ENCODE results near the gene NRAS. TPM values are rescaled to one million over a fixed set of nuclear protein-coding genes. Genes with fewer than 3 reads are reported as not detected.

Gene NRAS
- total and polyA plus RNA-seq, 11 donors, result 4.2 to 25.7 (median 10.2) TPM

DNA sequence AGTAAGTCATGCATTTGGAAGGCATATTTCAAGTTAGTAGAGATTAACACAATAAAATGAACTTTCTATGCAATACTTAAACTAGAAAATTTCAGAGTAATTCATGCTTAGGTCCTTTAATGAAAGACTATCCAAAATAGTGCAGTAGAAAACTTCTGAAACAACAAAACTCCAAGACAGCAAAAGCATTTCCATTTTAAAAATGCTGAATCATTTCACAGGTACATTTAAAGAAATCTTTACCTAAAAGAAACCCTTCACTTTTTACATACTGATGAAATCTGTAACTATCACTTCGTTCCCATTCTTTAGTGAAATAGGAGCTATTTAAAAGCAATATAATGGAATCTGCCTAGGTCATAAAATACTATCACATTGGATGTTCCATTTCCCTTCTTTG is 23.8 kb upstream of the NRAS start:
- no peak for TF ChIP-seq CTCF (IDR thresholded peaks at IDR 0.05)
- no peak for TF ChIP-seq POLR2A (IDR thresholded peaks at IDR 0.05)
- H3K4me1 ChIP-seq, result peaks cover 0 to 43% (median 27%) of the 10 kb centered on the region in 12 donors
- no peak overlapping the region for H3K27ac ChIP-seq
- ATAC-seq (no peak), DNase-seq (no peak)
- H3K27me3 ChIP-seq, result no peaks in the 10 kb centered on the region
- intact Hi-C loops (cut with DNase I), result no loop called here
- H3K36me3 ChIP-seq, result peaks cover 0 to 96% (median 82%) of the 10 kb centered on the region in 9 donors
- no peaks in the 10 kb centered on the region for H3K9me3 ChIP-seq
- H3K4me3 ChIP-seq, result no peak overlapping the region
- 89 to 100% (median 96%) methylated on average over 1 of the region's 1 CpG for WGBS, 4 donors

DNA sequence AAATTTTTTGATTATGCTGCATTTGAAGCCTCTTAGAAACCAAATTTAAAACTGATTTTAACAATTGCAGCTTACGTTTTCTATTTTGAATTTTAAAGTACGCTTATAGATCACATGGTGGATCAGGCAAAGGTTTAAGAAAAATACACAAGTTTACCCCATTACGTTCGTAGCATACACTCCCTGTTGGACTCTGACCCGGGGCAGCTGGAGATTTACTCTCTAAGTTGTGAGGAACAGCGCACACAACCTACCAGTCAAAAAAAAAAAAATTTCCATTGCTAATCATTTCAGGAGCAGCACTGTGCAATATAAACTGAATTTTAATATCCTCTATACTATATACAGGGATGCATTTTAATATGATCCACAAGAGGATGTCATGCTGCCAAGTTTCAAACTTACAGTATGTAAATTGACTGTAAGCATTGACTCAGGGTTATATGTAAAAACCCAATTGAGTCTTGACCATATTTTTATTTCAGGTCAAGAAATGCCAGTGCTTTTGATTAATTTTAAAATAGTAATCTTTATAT is 20.8 kb upstream of the NRAS start:
- ATAC-seq (no peak), DNase-seq (no peak)
- Histone ChIP-seq H3K36me3 (peaks cover 0 to 100% (median 91%) of the 10 kb centered on the region in 9 donors), H3K9me3 (no peaks in the 10 kb centered on the region), H3K4me1 (peaks cover 0 to 18% (median 6%) of the 10 kb centered on the region in 12 donors), H3K4me3 (no peak overlapping the region), H3K27ac (no peak overlapping the region), H3K27me3 (no peaks in the 10 kb centered on the region)
- no peak for TF ChIP-seq CTCF (IDR thresholded peaks at IDR 0.05)
- no peak for TF ChIP-seq POLR2A (IDR thresholded peaks at IDR 0.05)
- intact Hi-C loops (cut with DNase I), result no loop called here
- WGBS, 4 donors, result 93 to 95% (median 94%) methylated on average over 6 of the region's 6 CpGs

DNA sequence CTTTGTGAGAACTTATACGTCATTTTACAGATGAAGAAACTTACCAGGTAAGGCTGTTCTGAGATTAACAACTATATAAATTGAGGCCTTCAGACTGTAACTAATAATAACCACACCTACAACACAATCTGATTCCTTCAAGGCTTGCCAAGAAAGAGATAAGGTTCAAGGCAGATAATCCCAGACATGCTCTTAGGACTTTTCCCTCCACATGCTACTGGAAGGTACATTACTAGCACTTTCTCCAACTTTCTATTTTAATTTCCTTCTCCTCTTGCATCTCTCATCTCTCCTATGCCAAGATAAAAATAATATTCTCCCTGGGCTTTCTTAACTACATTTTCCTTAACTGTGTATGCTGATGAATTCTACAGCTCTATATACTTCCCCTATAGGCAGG is 18.9 kb upstream of the NRAS start:
- H3K27ac ChIP-seq, result no peak overlapping the region
- H3K36me3 ChIP-seq, result peaks cover 0 to 100% (median 99%) of the 10 kb centered on the region in 9 donors
- DNase-seq, result no peak
- no peaks in the 10 kb centered on the region for H3K9me3 ChIP-seq
- TF ChIP-seq POLR2A (IDR thresholded peaks at IDR 0.05), result no peak
- no peak for TF ChIP-seq CTCF (IDR thresholded peaks at IDR 0.05)
- ATAC-seq, result no peak
- peaks cover 0 to 6% (median under 1%) of the 10 kb centered on the region in 12 donors for H3K4me1 ChIP-seq
- no peaks in the 10 kb centered on the region for H3K27me3 ChIP-seq
- intact Hi-C loops (cut with DNase I), result no loop called here
- no peak overlapping the region for H3K4me3 ChIP-seq
- WGBS, 4 donors, result 84 to 90% (median 89%) methylated on average over 1 of the region's 1 CpG

DNA sequence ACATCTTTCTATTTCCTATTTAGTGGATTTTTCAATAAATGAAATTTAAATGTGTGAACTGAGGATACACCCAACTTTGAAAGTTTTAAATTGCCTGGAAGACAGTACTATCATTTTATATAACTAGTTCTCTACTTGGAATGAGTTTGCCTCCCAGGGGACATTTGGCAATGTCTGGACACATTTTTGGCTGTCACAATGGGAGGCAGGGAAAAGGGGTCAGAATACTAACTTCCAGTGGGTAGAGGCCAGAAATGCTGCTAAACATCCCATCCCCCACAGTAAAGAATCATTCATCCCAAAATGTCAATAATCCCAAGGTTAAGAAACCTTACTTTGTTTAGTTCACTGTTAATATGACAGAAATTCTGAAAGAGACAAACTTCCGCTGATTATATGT is 13.2 kb upstream of the NRAS start:
- no peaks in the 10 kb centered on the region for H3K9me3 ChIP-seq
- peaks cover 0 to 15% (median 7%) of the 10 kb centered on the region in 12 donors for H3K4me1 ChIP-seq
- ATAC-seq, result no peak
- H3K27me3 ChIP-seq, result no peaks in the 10 kb centered on the region
- peaks cover 0 to 100% (median 99%) of the 10 kb centered on the region in 9 donors for H3K36me3 ChIP-seq
- 91 to 100% (median 97%) methylated on average over 1 of the region's 1 CpG for WGBS, 4 donors
- TF ChIP-seq POLR2A (IDR thresholded peaks at IDR 0.05) (no peak), CTCF (IDR thresholded peaks at IDR 0.05) (no peak)
- DNase-seq, result no peak
- no peak overlapping the region for H3K4me3 ChIP-seq
- intact Hi-C loops (cut with DNase I), result no loop called here
- H3K27ac ChIP-seq, result no peak overlapping the region

All from heart left ventricle (tissue), 16 donors.